Esophagus squamous epithelium (tissue), 4 donors: Measurements from ENCODE around the gene SPOCK1.

Experiments
- CTCF ChIP-seq, 6 experiments: fragments of 450-650 bp in 4 of 6; fragments of 200-600 bp in 2 of 6; sonication (generic) in 2 of 6; IDR thresholded peaks; one replicate each; pipeline ENCODE4 v1.5.1; 2016 to 2019; ENCODE audit warnings: antibody characterized with exemption in 6 of 6, mild to moderate bottlenecking in 4 of 6, moderate library complexity in 4 of 6
- POLR2A ChIP-seq, 4 donors: fragments of 450-650 bp; IDR thresholded peaks; one replicate each; pipeline ENCODE4 v1.6.1; 2017; ENCODE audit warnings: antibody characterized with exemption in 4 of 4, mild to moderate bottlenecking in 4 of 4, moderate library complexity in 3 of 4

GRCh38 chr5:137096149-137097103 lies 402.7 kb downstream of the SPOCK1 start:
- no peak for TF ChIP-seq CTCF (IDR thresholded peaks at IDR 0.05)
- no peak for TF ChIP-seq POLR2A (IDR thresholded peaks at IDR 0.05)
